ENCODE data around the gene IQSEC1. TPM values are rescaled to one million over a fixed set of nuclear protein-coding genes. Genes with fewer than 3 reads are reported as not detected.
A peak's percentile ranks its signal among the peaks of the same experiment; 100 is the strongest.

IQSEC1 gene
- total and polyA plus RNA-seq, 2 experiments from 2014 or later = 8.0 to 51.9 TPM

DNA sequence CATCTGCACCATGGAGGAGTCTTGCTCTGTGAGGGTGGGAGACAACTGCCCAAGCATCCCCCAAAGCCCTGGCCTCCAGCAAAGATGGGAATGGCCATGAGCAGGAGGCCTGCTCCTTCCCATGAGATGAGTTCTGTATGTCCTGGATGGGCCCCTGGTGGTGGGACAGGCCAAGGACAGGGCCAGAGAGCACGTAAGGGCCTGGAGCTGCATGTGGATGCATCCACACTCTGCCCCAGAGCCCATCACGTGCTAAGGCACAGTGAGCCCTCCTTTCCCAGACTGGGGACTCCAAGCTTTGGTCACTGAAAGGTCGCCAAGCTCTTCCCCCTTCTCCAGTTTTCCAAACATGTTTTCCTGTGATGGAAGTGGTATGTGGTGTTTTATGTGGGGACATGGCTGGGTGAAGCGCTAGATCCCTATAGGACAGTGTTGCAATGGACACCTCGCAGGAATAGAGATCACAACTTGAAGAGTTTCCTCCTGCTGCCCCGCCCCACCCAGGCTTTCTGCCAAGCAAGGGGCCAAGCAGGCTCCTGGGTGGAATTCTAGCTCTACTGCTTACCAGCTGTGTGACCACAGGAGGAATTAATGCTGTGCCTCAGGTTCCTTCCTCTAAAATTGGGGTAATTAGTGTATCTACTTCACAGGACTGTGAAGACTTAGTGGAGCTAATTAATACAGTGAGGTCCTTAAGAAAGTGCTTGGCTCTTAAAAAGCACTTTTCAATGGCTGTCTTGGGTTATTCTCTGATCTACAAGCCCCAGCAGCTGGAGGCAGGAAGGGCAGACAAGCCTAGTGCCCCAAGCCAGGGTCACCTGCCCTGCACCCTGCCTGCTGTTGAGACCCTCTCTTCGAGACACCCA is 125.5 kb downstream of the IQSEC1 start:
- no peak for TF ChIP-seq NANOG (IDR thresholded peaks at IDR 0.05; ENCODE audit: borderline replicate concordance)
- TF ChIP-seq, protein P1, sequence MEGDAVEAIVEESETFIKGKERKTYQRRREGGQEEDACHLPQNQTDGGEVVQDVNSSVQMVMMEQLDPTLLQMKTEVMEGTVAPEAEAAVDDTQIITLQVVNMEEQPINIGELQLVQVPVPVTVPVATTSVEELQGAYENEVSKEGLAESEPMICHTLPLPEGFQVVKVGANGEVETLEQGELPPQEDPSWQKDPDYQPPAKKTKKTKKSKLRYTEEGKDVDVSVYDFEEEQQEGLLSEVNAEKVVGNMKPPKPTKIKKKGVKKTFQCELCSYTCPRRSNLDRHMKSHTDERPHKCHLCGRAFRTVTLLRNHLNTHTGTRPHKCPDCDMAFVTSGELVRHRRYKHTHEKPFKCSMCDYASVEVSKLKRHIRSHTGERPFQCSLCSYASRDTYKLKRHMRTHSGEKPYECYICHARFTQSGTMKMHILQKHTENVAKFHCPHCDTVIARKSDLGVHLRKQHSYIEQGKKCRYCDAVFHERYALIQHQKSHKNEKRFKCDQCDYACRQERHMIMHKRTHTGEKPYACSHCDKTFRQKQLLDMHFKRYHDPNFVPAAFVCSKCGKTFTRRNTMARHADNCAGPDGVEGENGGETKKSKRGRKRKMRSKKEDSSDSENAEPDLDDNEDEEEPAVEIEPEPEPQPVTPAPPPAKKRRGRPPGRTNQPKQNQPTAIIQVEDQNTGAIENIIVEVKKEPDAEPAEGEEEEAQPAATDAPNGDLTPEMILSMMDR (conservative IDR thresholded peaks at IDR 0.05; ENCODE audit: low read depth in 2 of 2) = peak in 1 of 2 experiments; percentile 27; a peak in 1 of 4 replicates
- peaks cover 6% of the 10 kb centered on the region for H3K27me3 Mint-ChIP-seq (ENCODE audit: insufficient read depth, low read depth, poor library complexity)
- no peaks in the 10 kb centered on the region for H3K27me3 ChIP-seq (ENCODE audit: insufficient read depth)
- peaks cover 9% of the 10 kb centered on the region for H3K79me2 ChIP-seq (replicated peaks; ENCODE audit: insufficient read depth)
- no peaks in the 10 kb centered on the region for H3K36me3 Mint-ChIP-seq (ENCODE audit: low read depth)
- H3K4me3 Mint-ChIP-seq = no peak overlapping the region
- ATAC-seq = peak; percentile 55
- H3K36me3 ChIP-seq (ENCODE audit: insufficient read depth) = no peaks in the 10 kb centered on the region
- H3F3A ChIP-seq (replicated peaks; ENCODE audit: low read depth) = no peaks in the 10 kb centered on the region
- H3K9me2 ChIP-seq (ENCODE audit: insufficient read depth) = no peaks in the 10 kb centered on the region
- 0 out of 2 replicates have a peak, but pooled peaks cover 3% of the 10 kb centered on the region for H3K4me1 ChIP-seq (ENCODE audit: insufficient read depth)
- H3K4me1 Mint-ChIP-seq = peaks cover 18% of the 10 kb centered on the region
- no peaks in the 10 kb centered on the region for H3K9me3 Mint-ChIP-seq
- no peak overlapping the region for H2AFZ ChIP-seq
- peaks cover 16% of the 10 kb centered on the region; the same call in 1 of the 2 replicates for H4K20me1 ChIP-seq (replicated peaks; ENCODE audit: insufficient read depth)
- H3K4me2 ChIP-seq = no peak overlapping the region
- no peak overlapping the region for H3K4me3 ChIP-seq
- DNase-seq (ENCODE audit: low spot score) = peak; percentile 51
- no peak overlapping the region for H3K27ac ChIP-seq (ENCODE audit: low read depth)
- H3K27ac Mint-ChIP-seq = no peak overlapping the region

DNA sequence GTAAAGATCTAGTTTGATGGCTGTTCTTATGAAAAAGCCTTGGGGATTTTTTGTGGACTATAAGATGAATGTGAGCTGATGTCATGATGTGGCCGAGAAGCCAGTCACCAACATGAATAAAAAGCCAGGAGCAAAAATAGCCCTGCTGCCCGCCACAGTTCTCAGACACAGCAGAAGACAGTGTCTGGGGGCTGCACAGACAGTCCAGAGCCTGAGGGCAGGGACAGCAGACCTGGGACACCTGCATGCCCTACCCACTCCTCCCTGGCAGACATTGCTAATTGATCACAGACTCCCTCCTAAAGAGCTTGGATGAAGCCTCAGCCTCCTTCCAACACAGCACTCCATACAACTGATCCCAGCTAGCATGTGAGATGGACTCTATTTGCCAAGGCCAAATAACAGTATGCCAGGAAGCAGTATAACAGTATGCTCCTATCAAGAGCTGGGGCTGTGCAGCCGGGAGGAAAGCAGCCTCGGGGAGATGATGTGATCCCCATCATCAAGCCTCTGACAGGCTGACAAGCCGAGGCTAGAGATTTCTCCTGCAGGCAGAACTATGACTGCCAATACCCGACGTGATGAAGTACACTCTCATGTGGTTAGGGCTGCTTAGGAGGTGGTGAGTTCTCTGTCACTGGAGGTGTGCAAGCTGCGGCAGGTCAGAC is 126.4 kb downstream of the IQSEC1 start:
- peaks cover 18% of the 10 kb centered on the region for H3K4me1 Mint-ChIP-seq
- Histone ChIP-seq H3K4me1 (ENCODE audit: insufficient read depth) (0 out of 2 replicates have a peak, but pooled peaks cover 3% of the 10 kb centered on the region), H3K4me3 (no peak overlapping the region), H3K4me2 (no peak overlapping the region), H4K20me1 (replicated peaks; ENCODE audit: insufficient read depth) (peaks cover 16% of the 10 kb centered on the region; the same call in 1 of the 2 replicates), H3K79me2 (replicated peaks; ENCODE audit: insufficient read depth) (peaks cover 9% of the 10 kb centered on the region), H3K9me2 (ENCODE audit: insufficient read depth) (no peaks in the 10 kb centered on the region), H2AFZ (no peak overlapping the region), H3K36me3 (ENCODE audit: insufficient read depth) (no peaks in the 10 kb centered on the region), H3K27me3 (ENCODE audit: insufficient read depth) (no peaks in the 10 kb centered on the region), H3K27ac (ENCODE audit: low read depth) (no peak overlapping the region), H3F3A (replicated peaks; ENCODE audit: low read depth) (no peaks in the 10 kb centered on the region)
- DNase-seq (ENCODE audit: low spot score) = no peak
- H3K4me3 Mint-ChIP-seq = no peak overlapping the region
- H3K36me3 Mint-ChIP-seq (ENCODE audit: low read depth) = no peaks in the 10 kb centered on the region
- no peaks in the 10 kb centered on the region for H3K9me3 Mint-ChIP-seq
- H3K27me3 Mint-ChIP-seq (ENCODE audit: insufficient read depth, low read depth, poor library complexity) = peaks cover 5% of the 10 kb centered on the region
- no peak overlapping the region for H3K27ac Mint-ChIP-seq
- no peak for ATAC-seq
- TF ChIP-seq CREB1 (CRISPR knock-in tag; IDR thresholded peaks at IDR 0.05; ENCODE audit: low read depth) (no peak), ZNF331 (CRISPR knock-in tag; IDR thresholded peaks at IDR 0.05; ENCODE audit: low read depth) (no peak), JUNB (IDR thresholded peaks at IDR 0.05; ENCODE audit: unreplicated experiment) (no peak), NANOG (IDR thresholded peaks at IDR 0.05; ENCODE audit: borderline replicate concordance) (no peak)
- TF ChIP-seq, protein P1 (conservative IDR thresholded peaks at IDR 0.05; ENCODE audit: low read depth in 2 of 2) = no peak
- TF ChIP-seq, protein P2, sequence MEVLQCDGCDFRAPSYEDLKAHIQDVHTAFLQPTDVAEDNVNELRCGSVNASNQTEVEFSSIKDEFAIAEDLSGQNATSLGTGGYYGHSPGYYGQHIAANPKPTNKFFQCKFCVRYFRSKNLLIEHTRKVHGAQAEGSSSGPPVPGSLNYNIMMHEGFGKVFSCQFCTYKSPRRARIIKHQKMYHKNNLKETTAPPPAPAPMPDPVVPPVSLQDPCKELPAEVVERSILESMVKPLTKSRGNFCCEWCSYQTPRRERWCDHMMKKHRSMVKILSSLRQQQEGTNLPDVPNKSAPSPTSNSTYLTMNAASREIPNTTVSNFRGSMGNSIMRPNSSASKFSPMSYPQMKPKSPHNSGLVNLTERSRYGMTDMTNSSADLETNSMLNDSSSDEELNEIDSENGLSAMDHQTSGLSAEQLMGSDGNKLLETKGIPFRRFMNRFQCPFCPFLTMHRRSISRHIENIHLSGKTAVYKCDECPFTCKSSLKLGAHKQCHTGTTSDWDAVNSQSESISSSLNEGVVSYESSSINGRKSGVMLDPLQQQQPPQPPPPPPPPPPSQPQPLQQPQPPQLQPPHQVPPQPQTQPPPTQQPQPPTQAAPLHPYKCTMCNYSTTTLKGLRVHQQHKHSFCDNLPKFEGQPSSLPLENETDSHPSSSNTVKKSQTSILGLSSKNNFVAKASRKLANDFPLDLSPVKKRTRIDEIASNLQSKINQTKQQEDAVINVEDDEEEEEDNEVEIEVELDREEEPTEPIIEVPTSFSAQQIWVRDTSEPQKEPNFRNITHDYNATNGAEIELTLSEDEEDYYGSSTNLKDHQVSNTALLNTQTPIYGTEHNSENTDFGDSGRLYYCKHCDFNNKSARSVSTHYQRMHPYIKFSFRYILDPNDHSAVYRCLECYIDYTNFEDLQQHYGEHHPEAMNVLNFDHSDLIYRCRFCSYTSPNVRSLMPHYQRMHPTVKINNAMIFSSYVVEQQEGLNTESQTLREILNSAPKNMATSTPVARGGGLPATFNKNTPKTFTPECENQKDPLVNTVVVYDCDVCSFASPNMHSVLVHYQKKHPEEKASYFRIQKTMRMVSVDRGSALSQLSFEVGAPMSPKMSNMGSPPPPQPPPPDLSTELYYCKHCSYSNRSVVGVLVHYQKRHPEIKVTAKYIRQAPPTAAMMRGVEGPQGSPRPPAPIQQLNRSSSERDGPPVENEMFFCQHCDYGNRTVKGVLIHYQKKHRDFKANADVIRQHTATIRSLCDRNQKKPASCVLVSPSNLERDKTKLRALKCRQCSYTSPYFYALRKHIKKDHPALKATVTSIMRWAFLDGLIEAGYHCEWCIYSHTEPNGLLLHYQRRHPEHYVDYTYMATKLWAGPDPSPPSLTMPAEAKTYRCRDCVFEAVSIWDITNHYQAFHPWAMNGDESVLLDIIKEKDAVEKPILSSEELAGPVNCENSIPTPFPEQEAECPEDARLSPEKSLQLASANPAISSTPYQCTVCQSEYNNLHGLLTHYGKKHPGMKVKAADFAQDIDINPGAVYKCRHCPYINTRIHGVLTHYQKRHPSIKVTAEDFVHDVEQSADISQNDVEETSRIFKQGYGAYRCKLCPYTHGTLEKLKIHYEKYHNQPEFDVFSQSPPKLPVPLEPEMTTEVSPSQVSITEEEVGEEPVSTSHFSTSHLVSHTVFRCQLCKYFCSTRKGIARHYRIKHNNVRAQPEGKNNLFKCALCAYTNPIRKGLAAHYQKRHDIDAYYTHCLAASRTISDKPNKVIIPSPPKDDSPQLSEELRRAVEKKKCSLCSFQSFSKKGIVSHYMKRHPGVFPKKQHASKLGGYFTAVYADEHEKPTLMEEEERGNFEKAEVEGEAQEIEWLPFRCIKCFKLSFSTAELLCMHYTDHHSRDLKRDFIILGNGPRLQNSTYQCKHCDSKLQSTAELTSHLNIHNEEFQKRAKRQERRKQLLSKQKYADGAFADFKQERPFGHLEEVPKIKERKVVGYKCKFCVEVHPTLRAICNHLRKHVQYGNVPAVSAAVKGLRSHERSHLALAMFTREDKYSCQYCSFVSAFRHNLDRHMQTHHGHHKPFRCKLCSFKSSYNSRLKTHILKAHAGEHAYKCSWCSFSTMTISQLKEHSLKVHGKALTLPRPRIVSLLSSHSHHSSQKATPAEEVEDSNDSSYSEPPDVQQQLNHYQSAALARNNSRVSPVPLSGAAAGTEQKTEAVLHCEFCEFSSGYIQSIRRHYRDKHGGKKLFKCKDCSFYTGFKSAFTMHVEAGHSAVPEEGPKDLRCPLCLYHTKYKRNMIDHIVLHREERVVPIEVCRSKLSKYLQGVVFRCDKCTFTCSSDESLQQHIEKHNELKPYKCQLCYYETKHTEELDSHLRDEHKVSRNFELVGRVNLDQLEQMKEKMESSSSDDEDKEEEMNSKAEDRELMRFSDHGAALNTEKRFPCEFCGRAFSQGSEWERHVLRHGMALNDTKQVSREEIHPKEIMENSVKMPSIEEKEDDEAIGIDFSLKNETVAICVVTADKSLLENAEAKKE (CRISPR knock-in tag; IDR thresholded peaks at IDR 0.05) = no peak
- TF ChIP-seq, protein P3, sequence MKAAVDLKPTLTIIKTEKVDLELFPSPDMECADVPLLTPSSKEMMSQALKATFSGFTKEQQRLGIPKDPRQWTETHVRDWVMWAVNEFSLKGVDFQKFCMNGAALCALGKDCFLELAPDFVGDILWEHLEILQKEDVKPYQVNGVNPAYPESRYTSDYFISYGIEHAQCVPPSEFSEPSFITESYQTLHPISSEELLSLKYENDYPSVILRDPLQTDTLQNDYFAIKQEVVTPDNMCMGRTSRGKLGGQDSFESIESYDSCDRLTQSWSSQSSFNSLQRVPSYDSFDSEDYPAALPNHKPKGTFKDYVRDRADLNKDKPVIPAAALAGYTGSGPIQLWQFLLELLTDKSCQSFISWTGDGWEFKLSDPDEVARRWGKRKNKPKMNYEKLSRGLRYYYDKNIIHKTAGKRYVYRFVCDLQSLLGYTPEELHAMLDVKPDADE (IDR thresholded peaks at IDR 0.05) = no peak
